Thyroid gland (tissue), 4 donors: ENCODE results near the gene BCL2L1. TPM values are rescaled to one million over a fixed set of nuclear protein-coding genes. Genes with fewer than 3 reads are reported as not detected.
A peak's percentile ranks its signal among the peaks of the same experiment; 100 is the strongest.

Source experiments
- DNase-seq, 2 donors: peaks; one replicate each; pipeline ENCODE4 v3.0.0-alpha.2; 2019
- H3K27ac ChIP-seq, 3 donors: fragments of 200-600 bp; sonication (generic); 1 replicate in 2 of 3; 2 replicates in 1 of 3; pipeline ENCODE4 v1.5.1; 2016 to 2019; ENCODE audit warnings: mild to moderate bottlenecking in 1 of 3, moderate library complexity in 1 of 3
- H3K27me3 ChIP-seq: fragments of 200-600 bp; sonication (generic); one replicate; pipeline ENCODE4 v1.5.1; 2019
- H3K36me3 ChIP-seq, 2 donors: fragments of 200-600 bp; sonication (generic); one replicate each; pipeline ENCODE4 v1.5.1; 2016 to 2019
- H3K4me1 ChIP-seq, 2 donors: fragments of 200-600 bp; sonication (generic); one replicate each; pipeline ENCODE4 v1.5.1; 2017 to 2019
- H3K4me3 ChIP-seq, 3 donors: fragments of 200-600 bp; sonication (generic); replicated peaks in 1 of 3; 1 replicate in 2 of 3; 2 replicates in 1 of 3; pipeline ENCODE4 v1.5.1; 2016; ENCODE audit warnings: mild to moderate bottlenecking in 1 of 3
- H3K9me3 ChIP-seq: fragments of 200-600 bp; sonication (generic); one replicate; pipeline ENCODE4 v1.5.1; 2017
- CTCF ChIP-seq, 6 experiments: fragments of 200-600 bp in 3 of 6; fragments of 450-650 bp in 3 of 6; sonication (generic) in 3 of 6; IDR thresholded peaks; one replicate each; pipeline ENCODE4 v1.5.1; 2016 to 2019; ENCODE audit warnings: antibody characterized with exemption in 6 of 6, mild to moderate bottlenecking in 2 of 6, inconsistent platforms in 1 of 6, moderate library complexity in 1 of 6
- POLR2A ChIP-seq, 2 donors: fragments of 450-650 bp; IDR thresholded peaks; one replicate each; pipeline ENCODE4 v1.6.1; 2017; ENCODE audit warnings: antibody characterized with exemption in 2 of 2, mild to moderate bottlenecking in 2 of 2, moderate library complexity in 1 of 2
- WGBS, 2 donors: methylation state at CpG; one replicate each; pipeline ENCODE4 v1.1.5; 2017; 5-methylcytosine and 5-hydroxymethylcytosine counted together
- intact Hi-C: fragments of 100-400 bp; cut with DNase I; formaldehyde crosslinking; loops from one replicate; pipeline ENCODE4 v1.15.1; 2023
- total RNA-seq, 4 donors: library from RNA; depleted of rRNA; stranded (reverse); fragments of >200 nt; gene quantifications; one replicate each; pipeline ENCODE4 v1.2.3, GENCODE V29; 2016

The BCL2L1 gene
- total RNA-seq, 4 donors from 2014 or later: 110 to 154 (median 125) TPM

GRCh38 chr20:31666258-31667042 lies 56.2 kb downstream of the BCL2L1 start:
- peak; percentile 13 to 26 for DNase-seq
- H3K27ac ChIP-seq: peak overlapping the region; percentile 16 to 90 (median 80)
- H3K4me1 ChIP-seq: peaks cover 72 to 95% of the 10 kb centered on the region in 2 donors
- H3K4me3 ChIP-seq: no peak overlapping the region
- TF ChIP-seq POLR2A (IDR thresholded peaks at IDR 0.05) (no peak), CTCF (IDR thresholded peaks at IDR 0.05) (no peak)
- no peaks in the 10 kb centered on the region for H3K9me3 ChIP-seq
- peaks cover 8 to 19% of the 10 kb centered on the region in 2 donors for H3K36me3 ChIP-seq
- WGBS, 2 donors: 64 to 79% methylated on average over 7 of the region's 7 CpGs
- no peaks in the 10 kb centered on the region for H3K27me3 ChIP-seq
- intact Hi-C loops: no loop called here

GRCh38 chr20:31665753-31666152 lies 56.9 kb downstream of the BCL2L1 start:
- Histone ChIP-seq H3K36me3 (peaks cover 8 to 19% of the 10 kb centered on the region in 2 donors), H3K27ac (peak overlapping the region; percentile 80 to 90 (median 86)), H3K27me3 (no peaks in the 10 kb centered on the region), H3K9me3 (no peaks in the 10 kb centered on the region), H3K4me1 (peaks cover 65 to 91% of the 10 kb centered on the region in 2 donors), H3K4me3 (no peak overlapping the region)
- DNase-seq: no peak
- 94 to 98% methylated on average over 10 of the region's 10 CpGs for WGBS, 2 donors
- no peak for TF ChIP-seq CTCF (IDR thresholded peaks at IDR 0.05)
- no peak for TF ChIP-seq POLR2A (IDR thresholded peaks at IDR 0.05)
- intact Hi-C loops: no loop called here

- H3K36me3 ChIP-seq: peaks cover 8 to 19% of the 10 kb centered on the region in 2 donors
- intact Hi-C loops: no loop called here
- 27 to 31% methylated on average over 2 of the region's 2 CpGs for WGBS, 2 donors
- peaks cover 56 to 82% of the 10 kb centered on the region in 2 donors for H3K4me1 ChIP-seq
- peak overlapping the region; percentile 80 to 90 (median 86) for H3K27ac ChIP-seq
- no peaks in the 10 kb centered on the region for H3K9me3 ChIP-seq
- peak; percentile 26 to 42 for DNase-seq
- no peaks in the 10 kb centered on the region for H3K27me3 ChIP-seq
- TF ChIP-seq POLR2A (IDR thresholded peaks at IDR 0.05) (no peak), CTCF (IDR thresholded peaks at IDR 0.05) (no peak)
- no peak overlapping the region for H3K4me3 ChIP-seq
Measured at GRCh38 chr20:31664696-31665354, 57.8 kb downstream of the BCL2L1 start.

GRCh38 chr20:31663838-31664695 lies 58.6 kb downstream of the BCL2L1 start:
- 33 to 39% methylated on average over 9 to 11 of the region's 11 CpGs for WGBS, 2 donors
- intact Hi-C loops: no loop called here
- Histone ChIP-seq H3K27ac (peak overlapping the region; percentile 80 to 90 (median 86)), H3K27me3 (no peaks in the 10 kb centered on the region), H3K9me3 (no peaks in the 10 kb centered on the region), H3K4me3 (no peak overlapping the region), H3K4me1 (peaks cover 48 to 74% of the 10 kb centered on the region in 2 donors), H3K36me3 (peaks cover 8 to 19% of the 10 kb centered on the region in 2 donors)
- peak in 1 of 2 donors; percentile 46 for TF ChIP-seq POLR2A (IDR thresholded peaks at IDR 0.05)
- TF ChIP-seq CTCF (IDR thresholded peaks at IDR 0.05): no peak
- peak; percentile 81 to 82 for DNase-seq
